ENCODE results near the gene SP140. TPM values are rescaled to one million over a fixed set of nuclear protein-coding genes. Genes with fewer than 3 reads are reported as not detected.

SP140 gene
- total RNA-seq, 1 donor from 2014 or later: 0.06 TPM

- Histone ChIP-seq H3K27me3 (no peaks in the 10 kb centered on the region), H3K36me3 (no peaks in the 10 kb centered on the region), H3K4me3 (no peak overlapping the region), H3K79me2 (ENCODE audit: low read depth) (no peaks in the 10 kb centered on the region), H3F3A (ENCODE audit: low read depth) (no peaks in the 10 kb centered on the region), H2AFZ (replicated peaks) (no peak overlapping the region), H3K4me1 (no peaks in the 10 kb centered on the region), H3K4me2 (no peak overlapping the region), H4K20me1 (ENCODE audit: low read depth) (no peaks in the 10 kb centered on the region), H3K9me3 (ENCODE audit: low read depth) (no peaks in the 10 kb centered on the region), H3K9ac (no peak overlapping the region), H3K27ac (no peak overlapping the region)
- Mint-ChIP-seq H3K27ac (no peak overlapping the region), H3K36me3 (no peaks in the 10 kb centered on the region), H3K4me1 (no peaks in the 10 kb centered on the region), H3K9me3 (no peaks in the 10 kb centered on the region), H3K4me3 (no peak overlapping the region), H3K27me3 (ENCODE audit: insufficient read depth, low read depth) (no peaks in the 10 kb centered on the region)
- no peak for DNase-seq (ENCODE audit: low spot score)
- no peak for TF ChIP-seq EZH2 (IDR thresholded peaks at IDR 0.05)
- no peak for TF ChIP-seq EZH2phosphoT487 (IDR thresholded peaks at IDR 0.05)
- no peak for TF ChIP-seq CTCF (IDR thresholded peaks at IDR 0.05)
These were observed 19.8 kb upstream of the SP140 start for GRCh38 chr2:230205721-230206120.

GRCh38 chr2:230208576-230208975, 17.0 kb upstream of the SP140 start:
- Mint-ChIP-seq H3K27me3 (ENCODE audit: insufficient read depth, low read depth) (peaks cover 2% of the 10 kb centered on the region), H3K9me3 (no peaks in the 10 kb centered on the region), H3K36me3 (no peaks in the 10 kb centered on the region), H3K27ac (no peak overlapping the region), H3K4me1 (no peaks in the 10 kb centered on the region), H3K4me3 (no peak overlapping the region)
- Histone ChIP-seq H2AFZ (replicated peaks) (no peak overlapping the region), H3K79me2 (ENCODE audit: low read depth) (no peaks in the 10 kb centered on the region), H3K27ac (no peak overlapping the region), H3K9me3 (ENCODE audit: low read depth) (no peaks in the 10 kb centered on the region), H3K4me1 (no peaks in the 10 kb centered on the region), H3K4me3 (no peak overlapping the region), H4K20me1 (ENCODE audit: low read depth) (no peaks in the 10 kb centered on the region), H3F3A (ENCODE audit: low read depth) (no peaks in the 10 kb centered on the region), H3K9ac (no peak overlapping the region), H3K27me3 (no peaks in the 10 kb centered on the region), H3K36me3 (no peaks in the 10 kb centered on the region), H3K4me2 (no peak overlapping the region)
- no peak for TF ChIP-seq CTCF (IDR thresholded peaks at IDR 0.05)
- TF ChIP-seq EZH2phosphoT487 (IDR thresholded peaks at IDR 0.05): no peak
- no peak for TF ChIP-seq EZH2 (IDR thresholded peaks at IDR 0.05)
- no peak for DNase-seq (ENCODE audit: low spot score)

- H3K4me3 ChIP-seq: no peak overlapping the region
- no peaks in the 10 kb centered on the region for H3K9me3 Mint-ChIP-seq
These were observed 16.0 kb upstream of the SP140 start for GRCh38 chr2:230209422-230210051.

More at GRCh38 chr2:230209422-230210051, 16.0 kb upstream of the SP140 start:
- TF ChIP-seq CTCF (IDR thresholded peaks at IDR 0.05) (no peak), EZH2phosphoT487 (IDR thresholded peaks at IDR 0.05) (no peak), EZH2 (IDR thresholded peaks at IDR 0.05) (no peak)
- no peak overlapping the region for H3K4me3 Mint-ChIP-seq
- Histone ChIP-seq H3F3A (ENCODE audit: low read depth) (no peaks in the 10 kb centered on the region), H3K79me2 (ENCODE audit: low read depth) (no peaks in the 10 kb centered on the region), H3K4me1 (no peaks in the 10 kb centered on the region), H4K20me1 (ENCODE audit: low read depth) (no peaks in the 10 kb centered on the region), H3K27me3 (no peaks in the 10 kb centered on the region), H3K4me2 (no peak overlapping the region), H3K9me3 (ENCODE audit: low read depth) (no peaks in the 10 kb centered on the region), H3K36me3 (no peaks in the 10 kb centered on the region), H3K9ac (no peak overlapping the region), H3K27ac (no peak overlapping the region), H2AFZ (replicated peaks) (no peak overlapping the region)
- H3K4me1 Mint-ChIP-seq: no peaks in the 10 kb centered on the region
- H3K36me3 Mint-ChIP-seq: no peaks in the 10 kb centered on the region
- no peak overlapping the region for H3K27ac Mint-ChIP-seq
- H3K27me3 Mint-ChIP-seq (ENCODE audit: insufficient read depth, low read depth): peaks cover 2% of the 10 kb centered on the region
- DNase-seq (ENCODE audit: low spot score): no peak

All from neural progenitor cell (in vitro differentiated cells).